ENCODE results near the gene QSER1.

GRCh38 chr11:32885556-32885955 is 7.1 kb upstream of the QSER1 start:
- TF ChIP-seq CTCF (IDR thresholded peaks at IDR 0.05; ENCODE audit: low read depth, low read length, poor library complexity, severe bottlenecking) (no peak), EZH2phosphoT487 (IDR thresholded peaks at IDR 0.05; ENCODE audit: borderline replicate concordance, low read length) (no peak)
